DMS79 treated with DMSO at 0.1 percent for 48 hours (cell line): Measurements from ENCODE around the gene TNIK.
A peak's percentile ranks its signal among the peaks of the same experiment; 100 is the strongest.

Source experiments
- DNase-seq: peaks from one replicate; lab custom pipeline; 2025; lab: John Stamatoyannopoulos, UW

Gene TNIK

GRCh38 chr3:171417813-171418212 lies 42.4 kb downstream of the TNIK start:
- no peak for DNase-seq

DNA sequence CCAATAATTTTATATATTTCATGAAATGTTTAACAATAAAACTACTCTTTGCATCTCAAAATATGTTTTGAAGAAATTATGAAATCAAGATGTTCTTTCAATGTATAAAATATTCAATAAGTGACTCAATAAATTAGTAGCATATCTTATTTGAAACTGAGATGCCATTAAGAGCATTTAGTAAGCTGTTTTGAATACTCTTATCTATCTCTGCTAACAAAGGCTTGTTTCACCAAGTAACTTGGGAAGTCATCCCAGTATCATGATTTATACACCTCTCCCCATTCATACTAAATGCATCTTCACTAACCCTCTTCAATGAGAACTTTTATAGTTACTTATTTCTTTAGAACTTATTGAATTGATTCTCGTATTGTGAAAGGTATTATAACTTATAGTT lies 43.1 kb downstream of the TNIK start:
- no peak for DNase-seq

DNA sequence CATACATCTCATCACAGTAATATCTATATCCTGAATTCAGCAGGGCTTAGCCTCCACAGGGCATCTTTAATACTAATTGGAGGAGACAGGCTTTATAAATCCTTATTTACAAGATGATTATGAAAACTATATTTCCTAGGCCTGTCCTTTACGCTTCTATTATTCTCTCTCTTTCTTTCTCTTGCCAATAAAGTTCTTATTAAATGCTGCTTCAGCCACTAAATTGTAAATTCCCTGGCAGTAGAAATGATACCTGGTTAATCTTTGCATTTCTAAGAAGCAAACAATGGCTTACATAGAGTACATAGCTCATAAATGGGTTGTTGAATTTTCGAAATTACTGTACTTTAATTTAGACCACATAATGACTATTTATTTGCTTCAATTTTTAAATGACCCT lies 43.5 kb downstream of the TNIK start:
- DNase-seq: no peak

- no peak for DNase-seq
Observed at GRCh38 chr3:171416061-171416460, 44.1 kb downstream of the TNIK start.

GRCh38 chr3:171415070-171415469 lies 45.1 kb downstream of the TNIK start:
- no peak for DNase-seq

GRCh38 chr3:171412473-171412872 lies 47.7 kb downstream of the TNIK start:
- no peak for DNase-seq

DNA sequence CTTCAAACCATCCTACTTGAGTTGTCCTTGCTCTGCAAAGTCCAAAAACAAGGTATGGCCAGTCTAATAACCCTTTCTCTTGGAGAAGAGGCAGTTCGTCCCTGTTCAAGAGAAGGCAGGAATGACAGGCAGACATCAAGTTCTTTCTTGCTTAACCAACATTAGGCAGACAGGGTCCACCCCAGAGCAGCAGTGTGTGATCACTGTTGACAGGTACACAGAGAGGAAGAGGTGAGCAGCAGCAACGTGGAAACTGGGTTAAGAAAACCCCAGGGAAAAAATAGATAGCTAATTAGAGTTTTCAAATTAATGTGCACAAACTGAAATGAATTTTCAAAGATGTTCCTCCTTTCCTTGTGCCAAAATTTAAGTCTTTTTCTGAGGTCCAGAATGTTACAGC lies 48.2 kb downstream of the TNIK start:
- no peak for DNase-seq

- no peak for DNase-seq
Observed at GRCh38 chr3:171410186-171410585, 50.0 kb downstream of the TNIK start.

DNA sequence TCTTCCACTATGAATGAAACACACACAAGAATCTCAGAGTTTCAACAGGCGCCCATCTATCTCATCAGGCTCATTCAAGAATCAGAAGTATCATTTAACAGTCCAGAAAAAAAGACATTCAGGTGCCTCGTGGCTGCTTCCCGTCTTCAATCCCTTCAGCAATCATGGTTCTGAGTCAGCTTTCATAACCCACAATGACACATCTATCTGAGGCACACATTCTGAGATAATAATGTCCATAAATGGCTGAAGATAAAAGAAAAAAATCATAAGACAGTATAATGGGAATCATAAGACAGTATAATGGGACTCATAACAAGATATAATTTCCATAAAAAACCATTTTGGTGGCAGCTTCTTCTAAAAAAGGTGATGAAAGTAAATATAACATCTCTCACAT lies 52.4 kb downstream of the TNIK start:
- no peak for DNase-seq

- no peak for DNase-seq
Observed at GRCh38 chr3:171404376-171404967, 55.7 kb downstream of the TNIK start.

DNA sequence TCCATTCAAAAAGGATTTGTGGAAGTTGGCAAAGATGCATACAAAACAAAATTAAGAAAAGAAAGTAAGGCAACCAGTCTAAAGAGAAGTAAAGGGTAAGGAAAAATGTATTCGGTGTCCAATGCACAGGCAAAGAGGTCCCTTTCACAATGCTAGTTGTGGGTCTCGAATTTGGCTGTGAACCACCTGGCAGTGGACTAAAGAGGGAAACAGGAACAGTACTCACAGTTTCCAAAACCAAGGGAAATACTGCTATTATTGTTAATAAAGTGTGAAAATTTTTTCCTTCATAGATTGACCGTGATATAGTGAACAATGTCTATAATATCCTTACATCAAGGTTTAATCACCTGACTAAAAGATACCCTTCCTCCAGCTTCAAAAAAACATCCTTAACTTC lies 57.9 kb downstream of the TNIK start:
- no peak for DNase-seq

DNA sequence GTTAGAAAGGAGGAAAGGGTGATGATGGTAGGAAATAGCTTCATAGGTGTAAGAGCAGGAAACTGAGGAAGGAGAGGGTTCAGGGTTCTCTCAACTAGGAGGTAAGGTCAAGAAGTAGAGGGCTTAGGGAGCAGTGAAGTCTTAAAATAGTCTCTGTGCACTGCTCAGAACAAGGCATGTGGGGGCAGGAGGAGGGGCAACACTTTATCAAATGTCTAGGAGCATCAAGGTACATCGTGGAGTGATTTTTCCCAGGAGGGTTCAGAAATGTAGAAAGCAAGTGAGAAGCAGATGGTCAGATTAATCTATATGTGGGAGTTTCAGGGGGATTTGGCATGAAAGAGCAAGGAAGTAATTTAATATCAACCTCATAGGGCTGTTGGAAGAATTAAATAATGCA lies 58.8 kb downstream of the TNIK start:
- no peak for DNase-seq

DNA sequence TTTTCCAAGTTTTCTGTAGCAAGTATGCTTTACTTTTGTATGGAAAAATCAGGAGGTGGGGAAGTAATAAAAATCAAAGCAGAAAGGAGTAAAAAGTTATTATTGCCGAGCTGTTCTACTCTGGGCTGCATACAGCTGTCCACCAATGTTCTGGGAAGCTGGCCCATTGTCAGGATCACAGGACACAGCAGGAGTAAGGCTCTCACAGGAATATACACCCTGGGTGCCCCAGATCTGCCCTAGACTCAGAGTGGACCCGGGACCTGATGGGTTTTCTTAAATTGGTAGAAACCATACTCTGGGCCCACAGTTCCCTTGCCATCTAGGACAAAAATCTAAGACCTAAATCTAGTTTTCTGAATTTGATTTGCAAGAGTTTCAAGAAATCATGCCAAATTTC lies 60.4 kb downstream of the TNIK start:
- no peak for DNase-seq

DNA sequence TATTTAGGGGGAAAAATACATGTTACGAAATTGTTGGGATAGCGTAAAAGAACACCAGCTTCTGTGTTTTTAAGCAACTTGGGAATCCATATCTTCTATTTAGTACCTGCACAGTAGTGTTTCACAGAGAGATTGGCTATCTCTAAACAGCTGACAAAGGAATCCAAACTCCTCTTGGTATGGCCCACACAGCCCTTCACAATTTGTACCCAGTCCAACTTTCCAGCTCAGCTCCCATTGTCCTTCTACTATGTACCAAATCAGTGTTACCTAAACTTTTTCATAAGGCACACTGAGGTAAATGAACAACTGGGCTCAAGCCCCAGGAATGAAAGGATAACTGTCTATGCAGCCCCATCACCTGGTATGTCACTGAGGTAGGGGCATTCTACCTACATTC lies 61.9 kb downstream of the TNIK start:
- no peak for DNase-seq

GRCh38 chr3:171397089-171397488 lies 63.1 kb downstream of the TNIK start:
- no peak for DNase-seq

DNA sequence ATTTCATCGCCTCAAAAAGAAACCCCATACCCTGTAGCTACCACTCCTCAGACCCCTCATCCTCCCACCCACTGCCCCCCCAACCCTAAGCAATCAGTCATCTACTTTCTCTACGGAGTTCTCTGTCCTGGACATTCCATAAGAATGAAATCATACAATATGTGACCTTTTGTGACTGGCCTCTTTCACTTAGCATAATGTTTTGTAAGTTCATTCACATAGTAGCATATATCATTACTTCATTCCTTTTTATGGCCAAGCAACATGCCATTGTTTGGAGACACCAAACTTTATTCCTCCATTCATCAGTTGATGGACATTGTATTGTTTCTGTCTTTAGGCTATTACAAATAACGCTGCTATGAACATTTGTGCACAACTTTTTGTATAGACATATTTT lies 64.2 kb downstream of the TNIK start:
- no peak for DNase-seq

- peak; percentile 51 for DNase-seq
Observed at GRCh38 chr3:171393032-171393744, 67.0 kb downstream of the TNIK start.

DNA sequence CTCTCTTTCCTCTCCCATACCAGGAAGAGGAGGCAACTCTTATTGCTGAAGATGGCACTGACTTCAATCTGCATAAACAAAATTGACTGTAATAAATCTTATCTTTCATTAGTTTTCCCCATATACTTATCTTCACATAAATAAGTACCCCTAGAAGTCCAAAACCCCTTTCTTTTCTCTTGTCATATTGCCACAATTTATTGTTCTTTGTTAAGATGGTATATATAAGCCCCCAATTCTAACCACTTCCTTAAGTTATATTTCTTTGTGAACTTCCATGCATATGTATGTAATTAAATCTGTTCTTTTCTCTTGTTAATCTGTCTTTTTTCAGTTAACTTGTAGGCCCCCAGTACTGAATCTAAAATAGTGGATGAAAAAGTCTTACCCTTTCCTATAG lies 68.8 kb downstream of the TNIK start:
- no peak for DNase-seq

DNA sequence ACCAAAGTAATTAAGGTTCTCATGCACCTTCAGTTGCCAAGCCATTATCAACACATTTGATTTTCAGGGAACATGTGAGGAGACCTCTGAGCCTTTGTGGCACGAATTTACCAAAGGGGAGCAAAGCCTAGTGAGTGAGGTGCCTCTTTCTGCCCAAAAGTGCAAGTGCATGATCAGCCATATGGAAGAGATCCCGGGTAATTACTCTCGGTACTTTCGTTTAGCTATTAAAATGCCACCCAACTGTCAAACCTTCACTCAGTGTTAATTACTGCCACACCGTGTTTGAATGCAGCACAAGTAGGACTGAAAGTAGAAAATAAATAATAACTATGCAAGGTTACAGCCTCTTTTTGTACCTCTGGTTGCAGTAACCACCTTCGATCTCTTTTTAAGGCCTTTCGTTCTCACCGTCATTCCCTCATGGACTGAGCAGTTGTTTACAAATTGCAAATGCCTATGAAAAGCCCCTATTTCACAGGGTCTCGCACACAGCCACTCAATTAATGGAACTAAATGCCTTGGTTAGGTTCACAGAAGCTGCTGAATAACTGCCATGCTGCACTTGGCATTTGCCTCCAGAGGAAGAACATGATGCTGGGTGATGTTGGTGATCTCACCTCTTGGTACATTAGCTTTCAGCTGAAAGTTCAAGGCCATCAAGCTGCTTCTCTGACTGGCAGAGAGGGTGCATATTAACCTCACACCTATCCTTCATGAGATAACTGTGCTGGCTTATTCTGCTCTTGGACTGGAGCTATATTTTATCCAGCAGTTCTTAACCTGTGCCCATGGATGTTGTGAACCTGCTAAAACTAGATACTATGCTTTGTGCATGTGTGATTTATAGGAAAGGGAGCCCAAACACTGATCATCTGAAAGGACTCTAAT lies 69.9 kb downstream of the TNIK start:
- no peak for DNase-seq

DNA sequence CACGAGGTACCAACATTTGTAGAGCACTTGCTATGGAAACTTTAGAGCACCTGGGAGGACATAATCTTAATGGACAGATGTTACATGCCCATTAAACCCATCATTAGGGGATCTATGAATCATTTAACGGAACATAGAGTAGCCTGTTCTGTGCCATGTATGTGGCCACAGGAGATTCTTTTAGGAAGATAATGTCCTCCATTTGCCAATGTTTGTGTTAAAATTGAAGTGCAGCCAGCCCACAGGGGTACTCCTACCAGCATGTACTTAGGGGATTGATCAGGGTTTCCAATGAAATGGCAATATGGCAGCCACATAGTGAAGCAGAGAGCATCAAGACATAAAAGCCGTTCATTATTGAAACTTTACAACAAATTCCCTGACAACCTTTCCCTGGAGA lies 70.7 kb downstream of the TNIK start:
- no peak for DNase-seq

- DNase-seq: no peak
Observed at GRCh38 chr3:171388527-171388926, 71.7 kb downstream of the TNIK start.

DNA sequence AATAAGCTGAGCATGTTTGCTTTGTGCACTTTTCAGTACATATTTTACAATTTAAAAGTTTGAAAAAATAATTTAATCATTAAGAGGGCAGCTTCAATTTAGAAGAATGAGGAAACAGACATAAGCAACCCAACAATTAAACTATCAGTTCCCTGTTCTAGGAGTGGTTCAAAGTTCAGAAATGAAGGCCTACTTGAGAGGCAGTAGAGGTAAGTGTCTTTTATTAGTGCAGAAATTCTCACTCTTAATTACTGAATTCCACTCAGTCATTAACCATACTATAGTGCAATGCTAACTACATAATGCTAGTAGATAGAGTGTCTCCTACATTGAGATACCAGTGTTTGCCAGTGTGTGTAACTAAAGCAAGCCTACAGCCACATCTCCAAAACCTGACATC lies 73.1 kb downstream of the TNIK start:
- DNase-seq: no peak

- no peak for DNase-seq
Observed at GRCh38 chr3:171385086-171385485, 75.1 kb downstream of the TNIK start.
